GM21390 (cell line): ENCODE results near the gene DOCK9.

Experiments
- ATAC-seq: cut with Tn5 transposase; IDR thresholded peaks from one replicate; pipeline ENCODE4 v1.9.1; 2021; ENCODE audit not compliant: unreplicated experiment

DOCK9 gene

GRCh38 chr13:98751367-98751782, 226.5 kb downstream of the DOCK9 start:
- no peak for ATAC-seq

GRCh38 chr13:98749501-98749900, 228.4 kb downstream of the DOCK9 start:
- ATAC-seq, result no peak

GRCh38 chr13:98746968-98747367, 230.9 kb downstream of the DOCK9 start:
- no peak for ATAC-seq
